Measurements from ENCODE around the gene COPG2. TPM values are rescaled to one million over a fixed set of nuclear protein-coding genes. Genes with fewer than 3 reads are reported as not detected.

COPG2 gene
- total RNA-seq, 1 experiment from 2014 or later = 14.1 TPM

DNA sequence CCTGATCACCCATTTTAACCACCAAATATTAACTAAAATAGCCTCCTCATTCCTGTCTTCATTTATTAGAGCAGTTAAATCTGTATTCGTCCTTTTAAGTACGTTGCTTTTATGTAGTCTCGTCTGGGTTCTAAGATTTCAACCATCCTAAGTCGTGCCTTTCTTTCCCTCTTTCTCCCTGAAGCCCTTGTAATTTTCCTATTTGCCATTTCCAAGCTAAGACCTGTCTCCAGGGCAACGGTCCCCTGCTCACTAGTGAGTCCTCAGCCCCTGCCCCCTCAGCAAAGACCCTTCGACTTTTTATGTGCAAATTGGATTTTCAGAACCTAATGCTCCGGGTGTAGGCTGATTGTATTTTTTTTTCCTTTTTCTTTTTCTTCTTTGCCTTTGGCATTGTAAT lies 192.8 kb downstream of the COPG2 start:
- no peak for DNase-seq (ENCODE audit: low spot score)

DNA sequence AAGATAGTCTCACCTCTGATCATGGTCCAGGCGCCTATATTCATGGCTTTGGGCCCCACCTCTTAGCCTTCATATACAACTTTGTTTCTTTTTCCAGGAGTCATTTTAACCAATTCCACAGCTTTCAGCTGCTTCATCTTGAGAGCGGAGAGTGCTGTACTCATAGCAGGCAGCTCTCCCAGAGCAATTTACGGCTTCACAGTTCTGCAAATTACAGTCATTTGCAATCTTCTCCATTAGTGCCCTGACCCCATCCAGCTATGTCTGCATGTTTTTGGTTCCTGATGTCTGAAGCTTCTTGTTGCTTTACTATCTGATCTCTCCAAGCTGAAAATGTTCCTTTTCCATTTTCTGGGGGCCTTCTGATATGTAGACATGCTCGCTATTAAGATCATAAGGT lies 194.7 kb downstream of the COPG2 start:
- DNase-seq (ENCODE audit: low spot score) = no peak

DNA sequence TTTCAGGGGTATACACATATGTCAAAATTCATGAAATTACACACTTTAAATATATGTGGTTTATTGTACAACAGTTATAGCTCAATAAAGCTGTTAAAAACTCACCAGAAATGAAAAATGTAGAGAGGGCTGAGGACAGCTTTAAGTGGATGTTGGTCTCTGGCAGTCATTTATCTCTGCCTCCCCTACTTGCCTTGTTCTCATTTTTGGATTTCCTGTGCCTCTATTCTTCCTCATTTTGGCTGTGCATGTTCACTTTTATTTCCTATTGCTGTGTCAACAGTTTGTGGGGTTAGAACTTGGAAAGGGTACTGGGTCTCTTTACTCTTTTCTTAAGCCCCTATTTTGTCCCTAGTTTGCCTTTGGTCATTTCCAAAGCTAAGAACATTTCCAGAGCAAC lies 195.3 kb downstream of the COPG2 start:
- DNase-seq (ENCODE audit: low spot score) = no peak

DNA sequence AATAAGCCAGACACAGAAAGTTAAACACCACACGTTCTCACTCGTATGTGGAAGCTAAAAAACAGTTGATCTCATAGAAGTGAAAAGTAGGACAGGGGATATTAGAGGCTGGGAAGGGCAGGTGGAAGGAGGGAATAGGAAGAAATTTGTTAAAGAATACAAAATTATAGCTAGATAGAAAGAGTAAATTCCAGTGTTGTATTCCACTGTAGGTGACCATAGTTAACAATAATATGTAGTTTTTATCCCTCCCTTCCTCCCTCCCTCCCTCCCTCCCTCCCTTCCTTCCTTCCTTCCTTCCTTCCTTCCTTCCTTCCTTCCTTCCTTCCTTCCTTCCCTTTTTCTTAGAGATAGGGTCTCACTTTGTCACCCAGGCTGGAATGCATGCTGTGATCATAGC lies 196.6 kb downstream of the COPG2 start:
- DNase-seq (ENCODE audit: low spot score) = no peak

DNA sequence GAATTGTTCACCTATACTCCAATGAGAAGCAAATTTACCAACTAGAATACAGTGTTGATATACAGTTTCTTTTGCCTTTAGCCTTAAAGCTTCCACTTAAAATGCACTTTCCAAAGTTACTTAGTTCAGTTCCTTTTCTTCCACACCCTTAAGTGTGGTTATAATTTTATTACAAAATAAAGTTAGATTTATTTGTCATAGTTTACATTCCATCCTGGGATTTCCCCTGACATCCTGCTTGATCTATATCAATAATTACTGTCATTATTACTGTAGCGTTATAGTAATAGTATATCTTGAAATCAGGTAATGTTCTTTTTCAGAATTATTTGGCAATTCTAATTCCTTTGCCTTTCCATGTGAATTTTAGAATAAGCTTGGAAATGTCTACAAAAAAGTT lies 199.9 kb downstream of the COPG2 start:
- no peak for DNase-seq (ENCODE audit: low spot score)

DNA sequence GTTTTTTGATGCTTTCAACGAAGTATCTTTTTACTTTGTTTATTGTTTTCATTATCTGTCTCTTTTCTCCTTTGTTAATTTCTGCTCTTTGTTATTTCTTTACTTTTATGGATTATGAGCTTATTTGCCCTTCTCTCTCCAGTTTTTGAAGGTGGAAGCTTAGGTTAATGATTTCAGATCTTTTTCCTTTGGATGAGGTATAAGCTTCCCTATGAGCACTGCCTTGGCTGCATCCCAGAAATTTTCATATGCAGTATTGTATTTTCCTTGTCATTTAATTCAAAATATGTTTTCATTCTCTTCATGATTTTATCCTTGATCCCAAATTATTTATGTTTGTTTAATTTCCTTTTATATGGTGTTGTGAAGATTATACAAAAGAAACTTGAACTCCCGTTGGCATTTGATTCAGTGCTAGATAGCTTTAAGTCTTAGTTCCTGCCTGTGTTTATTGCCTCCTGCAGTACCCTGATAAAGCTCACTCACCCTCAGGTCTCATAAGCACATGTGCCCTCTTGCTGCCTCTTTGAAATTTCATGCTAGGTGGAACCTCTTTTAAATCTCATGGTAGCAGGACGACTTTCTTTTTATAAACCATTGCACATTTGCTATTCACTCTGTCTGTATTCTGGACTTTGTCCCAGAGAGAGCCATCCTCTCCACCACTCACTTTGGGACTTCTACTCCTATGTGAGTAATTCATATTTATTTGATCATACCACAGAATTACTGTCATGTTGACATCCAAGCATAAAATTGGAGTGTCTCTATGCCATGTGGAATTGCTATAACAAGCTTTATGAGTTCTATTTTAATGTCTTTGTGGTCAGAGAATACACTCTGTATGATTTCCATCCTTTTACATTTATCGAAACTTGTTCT lies 204.8 kb downstream of the COPG2 start:
- DNase-seq (ENCODE audit: low spot score) = no peak

DNA sequence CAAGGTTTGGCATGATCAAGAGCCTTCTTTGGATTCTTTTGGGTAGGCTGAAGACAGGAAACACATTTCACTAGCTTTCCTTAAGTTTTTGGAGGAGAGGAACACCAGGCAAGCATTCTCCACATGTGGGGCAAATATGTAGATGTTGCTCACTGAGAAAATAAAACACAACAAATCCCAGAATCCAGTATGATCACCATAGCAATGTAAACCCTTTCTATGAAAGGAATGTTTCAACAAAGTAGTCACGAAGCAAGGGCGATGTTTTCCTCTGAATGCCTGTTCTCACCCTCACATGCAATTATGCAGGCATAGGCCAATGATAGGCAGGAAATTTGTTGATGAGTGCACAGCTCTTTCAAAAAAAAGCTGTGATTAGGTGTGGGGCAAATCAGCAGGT lies 207.3 kb downstream of the COPG2 start:
- DNase-seq (ENCODE audit: low spot score) = no peak

DNA sequence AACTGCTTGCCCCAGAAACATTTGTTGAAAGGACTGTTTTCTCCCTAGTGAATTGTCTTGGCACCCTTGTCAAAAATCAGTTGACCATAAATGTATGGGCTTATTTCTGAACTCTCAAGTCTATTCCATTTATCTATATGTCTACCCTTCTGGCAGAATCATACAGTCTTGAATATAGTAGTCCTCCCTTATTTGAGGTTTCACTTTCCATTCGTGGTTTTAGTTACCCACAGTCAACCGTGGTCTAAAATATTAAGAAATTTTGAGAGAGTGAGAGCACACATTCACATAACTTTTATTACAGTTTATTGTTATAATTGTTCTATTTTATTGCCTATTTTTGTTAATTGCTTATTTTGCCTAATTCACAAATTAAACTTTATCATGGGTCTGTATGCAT lies 210.3 kb downstream of the COPG2 start:
- no peak for DNase-seq (ENCODE audit: low spot score)

Other genes starting within 250 kb of the COPG2 start
- gene CEP41, start 227.7 kb downstream of the COPG2 start, total RNA-seq (2014; rRNA removed; shearing (Covaris generic)) = 15.9 and 21.3 TPM in 2 replicates
- not detected in 2 replicates for gene MEST, start 176.7 kb downstream of the COPG2 start, total RNA-seq (2014; rRNA removed; shearing (Covaris generic))
- gene TSGA13, start 17.8 kb upstream of the COPG2 start, total RNA-seq (2014; rRNA removed; shearing (Covaris generic)) = not detected in 2 replicates
- 0.02 and 0.60 TPM in 2 replicates for gene KLF14, start 65.5 kb upstream of the COPG2 start, total RNA-seq (2014; rRNA removed; shearing (Covaris generic))